SK-N-SH (cell line): ENCODE data around the gene PAFAH1B2. TPM values are rescaled to one million over a fixed set of nuclear protein-coding genes. Genes with fewer than 3 reads are reported as not detected.

Experiments used
- CTCF ChIA-PET: fragments of 300-600, 350-600 bp; formaldehyde crosslinking; extraction: SDS; loops from one replicate; lab custom pipeline; 2021; lab: Yijun Ruan, JAX
- POLR2A ChIA-PET: fragments of 350-600 bp; sonication (Branson Sonifier 250); formaldehyde crosslinking; extraction: SDS; loops from one replicate; lab custom pipeline; 2020; ENCODE audit warnings: antibody characterized with exemption, inconsistent platforms; lab: Yijun Ruan, JAX
- DNase-seq: peaks from one replicate; pipeline ENCODE4 v3.0.0; 2012
- H2AFZ ChIP-seq: fragments of 200-600 bp; sonication (generic); 2 replicates; pipeline ENCODE4 v1.8.1; 2016; ENCODE audit warnings: antibody characterized with exemption, mild to moderate bottlenecking, low read depth
- H3F3A ChIP-seq: fragments of 200-600 bp; sonication (generic); replicated peaks from 2 replicates; pipeline ENCODE3; 2016; ENCODE audit warnings: antibody characterized with exemption, mild to moderate bottlenecking; ENCODE audit not compliant: insufficient read depth
- H3K27ac ChIP-seq, 2 experiments: fragments of 200-500 bp in 1 of 2; fragments of 200-600 bp in 1 of 2; sonication (Bioruptor generic) in 1 of 2; sonication (generic), shearing (Covaris generic) in 1 of 2; 2 replicates each; pipeline versions ENCODE4 v1.5.1 to v1.6.1; 2014 to 2016; ENCODE audit warnings: low read depth in 2 of 2, inconsistent platforms in 1 of 2, low read length in 1 of 2, mild to moderate bottlenecking in 1 of 2, mixed read lengths in 1 of 2
- H3K27me3 ChIP-seq: fragments of 200-600 bp; sonication (generic), shearing (Covaris generic); 2 replicates; pipeline ENCODE4 v1.6.1; 2016; ENCODE audit warnings: mixed run types; ENCODE audit not compliant: insufficient read depth
- H3K36me3 ChIP-seq, 2 experiments: fragments of 200-500 bp in 1 of 2; fragments of 200-600 bp in 1 of 2; sonication (Bioruptor generic) in 1 of 2; sonication (generic) in 1 of 2; replicated peaks in 1 of 2; 2 replicates each; pipeline versions ENCODE3 to v1.5.1; 2014 to 2016; ENCODE audit warnings: low read length in 1 of 2, mild to moderate bottlenecking in 1 of 2; ENCODE audit not compliant: insufficient read depth in 2 of 2, control insufficient read depth in 1 of 2
- H3K4me1 ChIP-seq, 2 experiments: fragments of 200-500 bp in 1 of 2; fragments of 200-600 bp in 1 of 2; sonication (Bioruptor generic) in 1 of 2; sonication (generic), shearing (Covaris generic) in 1 of 2; 2 replicates each; pipeline versions ENCODE4 v1.5.1 to v1.6.1; 2014 to 2016; ENCODE audit warnings: low read depth in 1 of 2, low read length in 1 of 2, mixed run types in 1 of 2; ENCODE audit not compliant: insufficient read depth in 2 of 2, control insufficient read depth in 1 of 2
- H3K4me2 ChIP-seq: fragments of 200-600 bp; sonication (generic), shearing (Covaris generic); 2 replicates; pipeline ENCODE4 v1.6.1; 2017; ENCODE audit warnings: mixed run types
- H3K4me3 ChIP-seq, 2 experiments: fragments of 200-500 bp in 1 of 2; fragments of 200-600 bp in 1 of 2; sonication (Bioruptor generic) in 1 of 2; sonication (generic), shearing (Covaris generic) in 1 of 2; 2 replicates each; pipeline versions ENCODE4 v1.5.1 to v1.8.1; 2014 to 2016; ENCODE audit warnings: low read depth in 2 of 2, inconsistent platforms in 1 of 2, low read length in 1 of 2, mild to moderate bottlenecking in 1 of 2, mixed read lengths in 1 of 2, moderate library complexity in 1 of 2
- H3K79me2 ChIP-seq: fragments of 200-600 bp; sonication (generic); 2 replicates; pipeline ENCODE4 v1.8.1; 2017; ENCODE audit warnings: mild to moderate bottlenecking; ENCODE audit not compliant: insufficient read depth
- H3K9ac ChIP-seq: fragments of 200-600 bp; sonication (generic); 2 replicates; pipeline ENCODE4 v1.6.1; 2017; ENCODE audit warnings: mixed run types
- H3K9me2 ChIP-seq: fragments of 200-600 bp; sonication (generic); 2 replicates; pipeline ENCODE4 v1.6.1; 2017; ENCODE audit warnings: mixed run types
- H3K9me3 ChIP-seq: fragments of 200-600 bp; sonication (generic); 2 replicates; pipeline ENCODE4 v1.6.1; 2017; ENCODE audit warnings: mixed run types, mild to moderate bottlenecking, moderate library complexity
- H4K20me1 ChIP-seq: fragments of 200-600 bp; sonication (generic); 2 replicates; pipeline ENCODE4 v1.6.1; 2017; ENCODE audit warnings: mild to moderate bottlenecking, mixed run types; ENCODE audit not compliant: insufficient read depth
- CHD2 ChIP-seq: fragments of 150-350 bp; IDR thresholded peaks from 2 replicates; pipeline ENCODE4 v1.6.1; 2018; ENCODE audit warnings: low read length; ENCODE audit not compliant: partially characterized antibody
- EP300 ChIP-seq, 2 experiments: IDR thresholded peaks; 2 replicates each; pipeline versions ENCODE4 v1.4.0 to v1.6.1; 2012; ENCODE audit warnings: borderline replicate concordance in 1 of 2, low read depth in 1 of 2, low read length in 1 of 2
- EZH2phosphoT487 ChIP-seq: fragments of 200-600 bp; sonication (generic); IDR thresholded peaks from 2 replicates; pipeline ENCODE4 v1.6.1; 2017; ENCODE audit warnings: low read depth, mixed run types, mild to moderate bottlenecking, antibody characterized with exemption, moderate library complexity, borderline replicate concordance
- FOSL2 ChIP-seq: IDR thresholded peaks from 2 replicates; pipeline ENCODE4 v1.4.0; 2012; ENCODE audit warnings: low read depth, mild to moderate bottlenecking, moderate library complexity, borderline replicate concordance
- FOXJ3 ChIP-seq: sonication (generic); formaldehyde crosslinking; IDR thresholded peaks from 2 replicates; pipeline ENCODE4 v1.5.1; 2020; ENCODE audit warnings: mild to moderate bottlenecking, missing genetic modification reagents
- GABPA ChIP-seq: IDR thresholded peaks from 2 replicates; pipeline ENCODE4 v1.4.0; 2012; ENCODE audit warnings: low read depth, mild to moderate bottlenecking
- GATA2 ChIP-seq: sonication (generic); formaldehyde crosslinking; IDR thresholded peaks from 2 replicates; pipeline ENCODE4 v1.5.0; 2020; ENCODE audit warnings: mild to moderate bottlenecking, missing genetic modification reagents
- IRF3 ChIP-seq: fragments of 150-350 bp; IDR thresholded peaks from 2 replicates; pipeline ENCODE4 v1.6.1; 2016; ENCODE audit warnings: mild to moderate bottlenecking, low read depth, low read length
- JUND ChIP-seq: IDR thresholded peaks from 2 replicates; pipeline ENCODE4 v1.4.0; 2012
- MAX ChIP-seq: IDR thresholded peaks from 2 replicates; pipeline ENCODE4 v1.4.0; 2012; ENCODE audit warnings: low read depth
- MEF2A ChIP-seq: IDR thresholded peaks from 2 replicates; pipeline ENCODE4 v1.4.0; 2012; ENCODE audit warnings: low read depth, borderline replicate concordance
- MXI1 ChIP-seq: IDR thresholded peaks from 2 replicates; pipeline ENCODE4 v1.6.1; 2012; ENCODE audit warnings: mild to moderate bottlenecking, low read depth, low read length, improper control_type of control experiment
- NFIC ChIP-seq: IDR thresholded peaks from 2 replicates; pipeline ENCODE4 v1.4.0; 2012; ENCODE audit warnings: borderline replicate concordance
- NRF1 ChIP-seq: IDR thresholded peaks from 2 replicates; pipeline ENCODE4 v1.6.1; 2012; ENCODE audit warnings: low read depth, mild to moderate bottlenecking, low read length
- PBX3 ChIP-seq: IDR thresholded peaks from 2 replicates; pipeline ENCODE4; 2012
- RAD21 ChIP-seq: IDR thresholded peaks from 2 replicates; pipeline ENCODE4 v1.6.1; 2012; ENCODE audit warnings: mild to moderate bottlenecking, low read length
- RCOR1 ChIP-seq: fragments of 150-350 bp; IDR thresholded peaks from 2 replicates; pipeline ENCODE4 v1.6.1; 2017; ENCODE audit warnings: antibody characterized with exemption, low read length
- RFX5 ChIP-seq: IDR thresholded peaks from 2 replicates; pipeline ENCODE4 v1.6.1; 2012; ENCODE audit warnings: mild to moderate bottlenecking, improper control_type of control experiment, low read length
- SMC3 ChIP-seq: IDR thresholded peaks from 2 replicates; pipeline ENCODE4 v1.6.1; 2012; ENCODE audit warnings: low read depth, low read length, improper control_type of control experiment
- TAF1 ChIP-seq: IDR thresholded peaks from 2 replicates; pipeline ENCODE4 v1.6.1; 2012; ENCODE audit warnings: low read depth, mild to moderate bottlenecking, low read length, moderate library complexity, borderline replicate concordance
- TEAD4 ChIP-seq: IDR thresholded peaks from 2 replicates; pipeline ENCODE4 v1.4.0; 2012; ENCODE audit warnings: mild to moderate bottlenecking, borderline replicate concordance; ENCODE audit not compliant: insufficient read depth
- USF1 ChIP-seq: IDR thresholded peaks from 2 replicates; pipeline ENCODE4 v1.4.0; 2012; ENCODE audit warnings: low read depth, borderline replicate concordance
- USF2 ChIP-seq: fragments of 150-350 bp; IDR thresholded peaks from 2 replicates; pipeline ENCODE4 v1.6.1; 2017; ENCODE audit warnings: antibody characterized with exemption, low read length, low read depth, borderline replicate concordance
- WGBS: methylation state at CpG from one replicate; pipeline ENCODE4 v1.1.6; 2017; ENCODE audit warnings: low lambda C conversion rate; 5-methylcytosine and 5-hydroxymethylcytosine counted together
- polyA plus RNA-seq, 3 experiments: library from polyadenylated mRNA; depleted of rRNA; stranded (reverse); fragments of >200 nt; gene quantifications; 2 replicates each; pipeline ENCODE4 v1.2.3, GENCODE V29; 2012
- TF ChIP-seq, protein P1 (sequence below): IDR thresholded peaks from 2 replicates; pipeline ENCODE4 v1.4.0; 2012; ENCODE audit warnings: low read depth, borderline replicate concordance

The PAFAH1B2 gene
- polyA plus RNA-seq, 1 of the 3 experiments (the other 2 are of a cell fraction): 19.6 TPM

DNA sequence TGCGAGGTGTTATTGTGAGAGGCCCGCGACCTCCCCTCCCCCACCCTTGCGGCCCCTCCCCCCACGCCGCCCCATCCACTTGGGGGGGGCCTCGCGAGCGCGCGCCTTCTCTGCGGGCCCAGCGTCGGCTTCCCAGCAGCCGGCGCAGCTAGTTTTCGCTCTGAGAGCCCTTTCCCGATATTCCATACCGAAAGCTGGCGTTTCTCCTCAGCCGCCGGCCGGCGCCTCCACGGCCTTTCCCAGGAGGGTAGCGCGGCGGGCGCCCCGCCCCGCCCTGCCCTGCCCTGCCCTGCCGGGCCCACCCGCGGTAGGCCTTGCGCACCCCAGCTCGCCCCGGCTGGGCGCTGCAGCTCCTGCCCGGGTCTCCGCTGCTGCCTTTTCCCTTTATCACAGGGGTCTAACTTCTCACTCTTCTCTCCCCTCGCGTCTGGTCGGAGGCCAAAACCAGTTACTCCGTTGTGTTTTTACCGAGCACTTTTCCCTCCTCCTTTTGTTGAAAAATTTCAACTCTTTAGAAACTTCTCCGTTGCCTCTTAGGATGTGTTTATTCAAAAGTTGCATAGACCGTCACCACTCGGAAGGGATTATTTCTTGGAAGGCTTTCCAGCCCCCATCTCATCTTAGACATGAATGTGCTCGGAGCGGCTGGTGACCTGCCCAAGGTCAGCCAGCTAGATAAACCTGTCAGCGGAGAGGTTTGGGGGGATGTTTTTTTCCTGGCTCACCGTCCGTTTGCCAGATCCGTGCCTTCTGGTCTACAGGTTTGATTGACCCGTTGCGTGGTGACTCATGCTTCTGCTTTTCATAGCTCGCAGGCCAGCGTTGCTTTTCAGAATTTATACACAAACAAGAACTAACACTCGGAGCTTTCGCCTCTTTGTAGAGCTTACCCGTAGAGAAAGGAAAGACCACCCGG lies 648 bp downstream of the PAFAH1B2 start:
- Histone ChIP-seq H3K27ac (peak overlapping the region; percentile 82 to 88), H3K9ac (peak overlapping the region; percentile 89), H3K36me3 (peaks cover 6 to 39% of the 10 kb centered on the region in 2 experiments), H3K9me2 (no peaks in the 10 kb centered on the region), H2AFZ (peak overlapping the region; percentile 93; the same call in 1 of the 2 replicates), H3K4me3 (peak overlapping the region; percentile 76 to 84), H3F3A (peaks cover 18% of the 10 kb centered on the region), H3K9me3 (no peaks in the 10 kb centered on the region), H4K20me1 (peaks cover 51% of the 10 kb centered on the region), H3K27me3 (no peaks in the 10 kb centered on the region), H3K79me2 (peaks cover 54% of the 10 kb centered on the region), H3K4me2 (peak overlapping the region; percentile 92), H3K4me1 (peaks cover 0 to 8% of the 10 kb centered on the region in 2 experiments; a peak in 3 of 4 replicates)
- CTCF ChIA-PET: interaction anchor here (0.6 to 2.6 kb wide), 11 partner anchors 20 to 353 kb away, joined by 3 to 8 read pairs (median 3); partner anchors contain the start of genes APOA5, PCSK7 and SIK3
- 1% methylated on average over 55 of the region's 62 CpGs for WGBS
- peak; percentile 90 for DNase-seq
- POLR2A ChIA-PET: interaction anchor here (0.6 to 2.2 kb wide), 5 partner anchors 22 to 357 kb away, joined by 3 to 9 read pairs (median 4); partner anchors contain the start of genes SIK3 and ZPR1
- TF ChIP-seq GATA2 (no peak), MXI1 (no peak), NRF1 (peak; percentile 33; the same call in 1 of the 2 replicates), PBX3 (peak; percentile 75), TEAD4 (no peak), FOSL2 (peak; percentile 68; the same call in 1 of the 2 replicates), FOXJ3 (CRISPR knock-in tag) (no peak), EP300 (IDR thresholded peaks at IDR 0.05; ENCODE audit: borderline replicate concordance in 1 of 2, low read depth in 1 of 2, low read length in 1 of 2) (no peak), EZH2phosphoT487 (no peak), USF2 (no peak), CHD2 (peak; percentile 83), RCOR1 (no peak), IRF3 (no peak), MAX (no peak), NFIC (no peak), MEF2A (no peak), RFX5 (no peak), JUND (peak; percentile 69), RAD21 (no peak), TAF1 (0 out of 2 replicates have a peak, but pooled peaks have one; percentile 16), USF1 (no peak), GABPA (no peak), SMC3 (no peak)
- TF ChIP-seq, protein P1, sequence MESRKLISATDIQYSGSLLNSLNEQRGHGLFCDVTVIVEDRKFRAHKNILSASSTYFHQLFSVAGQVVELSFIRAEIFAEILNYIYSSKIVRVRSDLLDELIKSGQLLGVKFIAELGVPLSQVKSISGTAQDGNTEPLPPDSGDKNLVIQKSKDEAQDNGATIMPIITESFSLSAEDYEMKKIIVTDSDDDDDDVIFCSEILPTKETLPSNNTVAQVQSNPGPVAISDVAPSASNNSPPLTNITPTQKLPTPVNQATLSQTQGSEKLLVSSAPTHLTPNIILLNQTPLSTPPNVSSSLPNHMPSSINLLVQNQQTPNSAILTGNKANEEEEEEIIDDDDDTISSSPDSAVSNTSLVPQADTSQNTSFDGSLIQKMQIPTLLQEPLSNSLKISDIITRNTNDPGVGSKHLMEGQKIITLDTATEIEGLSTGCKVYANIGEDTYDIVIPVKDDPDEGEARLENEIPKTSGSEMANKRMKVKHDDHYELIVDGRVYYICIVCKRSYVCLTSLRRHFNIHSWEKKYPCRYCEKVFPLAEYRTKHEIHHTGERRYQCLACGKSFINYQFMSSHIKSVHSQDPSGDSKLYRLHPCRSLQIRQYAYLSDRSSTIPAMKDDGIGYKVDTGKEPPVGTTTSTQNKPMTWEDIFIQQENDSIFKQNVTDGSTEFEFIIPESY: no peak
